Measurements from ENCODE around the gene CTIF. TPM values are rescaled to one million over a fixed set of nuclear protein-coding genes. Genes with fewer than 3 reads are reported as not detected.
A peak's percentile ranks its signal among the peaks of the same experiment; 100 is the strongest.

CTIF gene
- polyA plus RNA-seq, 1 of the 3 experiments (the other 2 are of a cell fraction): 47.2 TPM

GRCh38 chr18:48781163-48781987, 242.5 kb downstream of the CTIF start:
- Histone ChIP-seq H3K27me3 (ENCODE audit: insufficient read depth) (no peaks in the 10 kb centered on the region), H4K20me1 (ENCODE audit: insufficient read depth) (0 out of 2 replicates have a peak, but pooled peaks cover 4% of the 10 kb centered on the region), H2AFZ (ENCODE audit: low read depth) (no peak overlapping the region), H3K36me3 (replicated peaks in 1 of 2; ENCODE audit: control insufficient read depth in 1 of 2, insufficient read depth in 2 of 2, low read length in 1 of 2) (peaks cover 0 to 37% of the 10 kb centered on the region in 2 experiments), H3K4me2 (peak overlapping the region; percentile 79), H3F3A (replicated peaks; ENCODE audit: insufficient read depth) (peaks cover 16% of the 10 kb centered on the region), H3K79me2 (ENCODE audit: insufficient read depth) (peaks cover 49% of the 10 kb centered on the region), H3K27ac (ENCODE audit: low read depth in 2 of 2, low read length in 1 of 2) (peak overlapping the region; percentile 75 to 97), H3K9me3 (no peaks in the 10 kb centered on the region), H3K4me1 (ENCODE audit: control insufficient read depth in 1 of 2, insufficient read depth in 2 of 2, low read depth in 1 of 2, low read length in 1 of 2) (peaks cover 33 to 74% of the 10 kb centered on the region in 2 experiments), H3K9ac (peak overlapping the region; percentile 52; the same call in 1 of the 2 replicates), H3K9me2 (no peaks in the 10 kb centered on the region), H3K4me3 (ENCODE audit: low read depth in 2 of 2, low read length in 1 of 2) (0 out of 4 replicates have a peak overlapping the region, but pooled peaks of 1 of the 2 experiments have one; percentile 21)
- POLR2A ChIA-PET: interaction anchor here (0.9 kb wide), 1 partner anchor 79 kb away, joined by 3 read pairs; no protein-coding TSS in a partner anchor
- CTCF ChIA-PET: interaction anchor here (0.7 to 2.4 kb wide), 5 partner anchors 47 to 166 kb away, joined by 3 to 6 read pairs (median 5); no protein-coding TSS in a partner anchor
- WGBS (ENCODE audit: low lambda C conversion rate): 30% methylated on average over 28 of the region's 28 CpGs
- peak; percentile 91 for DNase-seq
- TF ChIP-seq YY1 (IDR thresholded peaks at IDR 0.05; ENCODE audit: low read depth) (no peak), JUND (IDR thresholded peaks at IDR 0.05) (no peak), EZH2phosphoT487 (IDR thresholded peaks at IDR 0.05; ENCODE audit: borderline replicate concordance, low read depth) (no peak), FOSL2 (IDR thresholded peaks at IDR 0.05; ENCODE audit: borderline replicate concordance, low read depth) (no peak), USF1 (IDR thresholded peaks at IDR 0.05; ENCODE audit: borderline replicate concordance, low read depth) (no peak), RCOR1 (IDR thresholded peaks at IDR 0.05; ENCODE audit: low read length) (no peak; the same call in 1 of the 2 replicates), RFX5 (IDR thresholded peaks at IDR 0.05; ENCODE audit: low read length) (no peak), REST (IDR thresholded peaks at IDR 0.05; ENCODE audit: low read depth, low read length) (no peak), TAF1 (IDR thresholded peaks at IDR 0.05; ENCODE audit: borderline replicate concordance, low read depth, low read length) (no peak), MEF2A (IDR thresholded peaks at IDR 0.05; ENCODE audit: borderline replicate concordance, low read depth) (no peak), RXRA (IDR thresholded peaks at IDR 0.05; ENCODE audit: borderline replicate concordance, low read depth) (no peak), GABPA (IDR thresholded peaks at IDR 0.05; ENCODE audit: low read depth) (no peak), PBX3 (IDR thresholded peaks at IDR 0.05) (no peak), CHD2 (IDR thresholded peaks at IDR 0.05; ENCODE audit: low read length, partially characterized antibody) (peak; percentile 51), EP300 (IDR thresholded peaks at IDR 0.05; ENCODE audit: borderline replicate concordance in 1 of 2, low read depth in 1 of 2, low read length in 1 of 2) (peak in 1 of 2 experiments; percentile 59; a peak in 1 of 4 replicates), FOXM1 (IDR thresholded peaks at IDR 0.05; ENCODE audit: low read depth) (no peak), MXI1 (IDR thresholded peaks at IDR 0.05; ENCODE audit: low read depth, low read length) (no peak; the same call in none of the 2 replicates), NFIC (IDR thresholded peaks at IDR 0.05; ENCODE audit: borderline replicate concordance) (0 out of 2 replicates have a peak, but pooled peaks have one; percentile 35), TCF12 (IDR thresholded peaks at IDR 0.05) (no peak), FOXJ3 (CRISPR knock-in tag; IDR thresholded peaks at IDR 0.05) (peak; percentile 83; the same call in 1 of the 2 replicates)
- TF ChIP-seq, protein P1, sequence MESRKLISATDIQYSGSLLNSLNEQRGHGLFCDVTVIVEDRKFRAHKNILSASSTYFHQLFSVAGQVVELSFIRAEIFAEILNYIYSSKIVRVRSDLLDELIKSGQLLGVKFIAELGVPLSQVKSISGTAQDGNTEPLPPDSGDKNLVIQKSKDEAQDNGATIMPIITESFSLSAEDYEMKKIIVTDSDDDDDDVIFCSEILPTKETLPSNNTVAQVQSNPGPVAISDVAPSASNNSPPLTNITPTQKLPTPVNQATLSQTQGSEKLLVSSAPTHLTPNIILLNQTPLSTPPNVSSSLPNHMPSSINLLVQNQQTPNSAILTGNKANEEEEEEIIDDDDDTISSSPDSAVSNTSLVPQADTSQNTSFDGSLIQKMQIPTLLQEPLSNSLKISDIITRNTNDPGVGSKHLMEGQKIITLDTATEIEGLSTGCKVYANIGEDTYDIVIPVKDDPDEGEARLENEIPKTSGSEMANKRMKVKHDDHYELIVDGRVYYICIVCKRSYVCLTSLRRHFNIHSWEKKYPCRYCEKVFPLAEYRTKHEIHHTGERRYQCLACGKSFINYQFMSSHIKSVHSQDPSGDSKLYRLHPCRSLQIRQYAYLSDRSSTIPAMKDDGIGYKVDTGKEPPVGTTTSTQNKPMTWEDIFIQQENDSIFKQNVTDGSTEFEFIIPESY (IDR thresholded peaks at IDR 0.05; ENCODE audit: borderline replicate concordance, low read depth): no peak
- TF ChIP-seq, protein P2, sequence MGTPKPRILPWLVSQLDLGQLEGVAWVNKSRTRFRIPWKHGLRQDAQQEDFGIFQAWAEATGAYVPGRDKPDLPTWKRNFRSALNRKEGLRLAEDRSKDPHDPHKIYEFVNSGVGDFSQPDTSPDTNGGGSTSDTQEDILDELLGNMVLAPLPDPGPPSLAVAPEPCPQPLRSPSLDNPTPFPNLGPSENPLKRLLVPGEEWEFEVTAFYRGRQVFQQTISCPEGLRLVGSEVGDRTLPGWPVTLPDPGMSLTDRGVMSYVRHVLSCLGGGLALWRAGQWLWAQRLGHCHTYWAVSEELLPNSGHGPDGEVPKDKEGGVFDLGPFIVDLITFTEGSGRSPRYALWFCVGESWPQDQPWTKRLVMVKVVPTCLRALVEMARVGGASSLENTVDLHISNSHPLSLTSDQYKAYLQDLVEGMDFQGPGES (IDR thresholded peaks at IDR 0.05; ENCODE audit: low read depth, low read length): no peak
- TF ChIP-seq, protein P3, sequence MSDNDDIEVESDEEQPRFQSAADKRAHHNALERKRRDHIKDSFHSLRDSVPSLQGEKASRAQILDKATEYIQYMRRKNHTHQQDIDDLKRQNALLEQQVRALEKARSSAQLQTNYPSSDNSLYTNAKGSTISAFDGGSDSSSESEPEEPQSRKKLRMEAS (IDR thresholded peaks at IDR 0.05; ENCODE audit: low read depth): 0 out of 2 replicates have a peak, but pooled peaks have one; percentile 20

Measured in SK-N-SH (cell line).